NOMO-1 treated with dmso at 0.1 percent for 144 hours (cell line): ENCODE measurements around the gene CSNK1A1.

Source experiments
- DNase-seq: peaks from one replicate; lab custom pipeline; 2025; ENCODE audit not compliant: unreplicated experiment; lab: John Stamatoyannopoulos, UW

The CSNK1A1 gene

GRCh38 chr5:149575131-149575530 is 23.9 kb upstream of the CSNK1A1 start:
- no peak for DNase-seq

- no peak for DNase-seq
Observed at GRCh38 chr5:149572576-149573231, 21.5 kb upstream of the CSNK1A1 start.

- DNase-seq, result no peak
Observed at GRCh38 chr5:149572170-149572569, 20.9 kb upstream of the CSNK1A1 start.

DNA sequence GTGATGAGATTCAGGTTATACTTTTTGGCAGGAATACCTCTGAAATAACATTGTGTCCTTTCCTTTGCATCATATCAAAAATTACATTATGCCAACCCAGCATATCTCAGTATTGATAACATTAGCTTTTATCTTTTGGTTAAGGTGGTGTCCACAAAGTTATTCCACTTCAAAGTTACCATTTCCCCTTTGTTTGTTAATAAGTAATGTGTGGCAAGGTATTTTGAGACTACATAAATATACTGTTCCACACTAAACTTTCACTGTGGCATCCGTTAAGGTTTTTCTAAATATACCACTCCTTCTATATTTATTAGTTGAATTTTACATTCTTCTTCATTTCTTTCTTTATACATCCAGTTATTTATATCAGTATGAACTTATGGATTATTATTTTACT is 16.0 kb upstream of the CSNK1A1 start:
- DNase-seq, result no peak

- peak; percentile 10 for DNase-seq
Observed at GRCh38 chr5:149564542-149565140, 13.4 kb upstream of the CSNK1A1 start.

GRCh38 chr5:149563466-149563865 is 12.2 kb upstream of the CSNK1A1 start:
- DNase-seq, result no peak

GRCh38 chr5:149561848-149562247 is 10.6 kb upstream of the CSNK1A1 start:
- peak; percentile 43 for DNase-seq

- DNase-seq, result peak; percentile 77
Observed at GRCh38 chr5:149559706-149560105, 8.5 kb upstream of the CSNK1A1 start.

DNA sequence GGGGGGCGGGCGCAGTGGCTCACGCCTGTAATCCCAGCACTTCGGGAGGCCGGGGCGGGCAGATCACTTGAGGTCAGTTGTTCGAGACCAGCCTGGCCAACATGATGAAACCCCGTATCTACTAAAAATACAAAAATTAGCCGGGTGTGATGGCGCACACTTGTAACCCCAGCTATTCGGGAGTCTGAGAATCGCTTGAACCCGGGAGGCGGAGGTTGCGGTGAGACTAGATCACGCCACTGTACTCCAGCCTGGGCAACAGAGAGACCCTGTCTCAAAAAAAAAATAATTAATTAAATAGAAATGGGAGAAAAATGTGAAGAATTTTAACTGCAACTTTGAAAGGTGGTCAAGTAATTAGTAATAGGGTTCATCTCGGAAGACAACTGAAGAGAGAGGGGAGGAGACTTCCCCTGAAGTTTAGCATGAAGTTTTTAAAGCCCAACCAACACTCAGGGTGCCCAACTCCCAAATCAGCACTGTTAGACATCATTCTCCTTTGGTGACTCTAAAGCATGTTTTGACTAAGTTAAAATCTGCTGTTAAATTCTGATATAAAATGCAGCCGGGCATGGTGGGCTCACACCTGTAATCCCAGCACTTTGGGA is 1.4 kb upstream of the CSNK1A1 start:
- DNase-seq, result no peak

DNA sequence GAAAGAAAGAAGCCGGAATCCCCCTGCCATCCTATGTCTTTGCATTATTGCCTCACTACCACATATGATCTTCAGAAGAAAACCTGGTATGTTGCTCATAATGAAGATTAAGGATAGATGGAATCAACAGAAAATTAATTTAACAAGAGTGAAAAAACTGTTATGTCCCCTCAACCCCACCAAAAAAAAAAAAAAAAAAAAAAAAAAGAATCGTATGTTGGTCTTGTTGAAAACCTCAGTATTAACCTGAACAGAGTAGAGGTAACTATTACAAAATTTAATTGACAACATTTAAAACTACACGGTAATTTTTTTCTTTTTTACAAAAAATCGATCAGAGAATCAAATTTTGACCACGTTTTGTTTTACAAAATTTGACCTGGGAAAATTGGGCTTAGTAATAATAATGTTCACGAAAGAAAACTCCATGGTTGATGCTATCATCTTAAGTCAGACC is 827 bp upstream of the CSNK1A1 start:
- no peak for DNase-seq

- no peak for DNase-seq
Observed at GRCh38 chr5:149550594-149551226, 529 bp downstream of the CSNK1A1 start.

DNA sequence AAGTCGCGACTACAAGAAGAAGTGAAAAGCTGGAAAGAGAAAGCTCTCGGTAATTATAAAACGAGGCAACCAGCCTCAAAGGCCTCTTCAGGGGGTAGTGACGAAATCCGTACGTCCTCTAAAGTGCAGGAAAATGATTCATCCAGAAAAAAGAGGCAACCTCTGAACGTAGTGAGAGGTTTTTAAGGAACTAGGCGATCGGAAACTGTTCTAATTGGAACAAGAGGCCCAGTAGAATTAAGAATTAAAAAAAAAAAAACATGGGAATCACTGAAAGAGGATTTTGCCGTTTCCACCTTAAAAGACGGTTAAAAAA is 1.0 kb downstream of the CSNK1A1 start:
- peak; percentile 80 for DNase-seq

DNA sequence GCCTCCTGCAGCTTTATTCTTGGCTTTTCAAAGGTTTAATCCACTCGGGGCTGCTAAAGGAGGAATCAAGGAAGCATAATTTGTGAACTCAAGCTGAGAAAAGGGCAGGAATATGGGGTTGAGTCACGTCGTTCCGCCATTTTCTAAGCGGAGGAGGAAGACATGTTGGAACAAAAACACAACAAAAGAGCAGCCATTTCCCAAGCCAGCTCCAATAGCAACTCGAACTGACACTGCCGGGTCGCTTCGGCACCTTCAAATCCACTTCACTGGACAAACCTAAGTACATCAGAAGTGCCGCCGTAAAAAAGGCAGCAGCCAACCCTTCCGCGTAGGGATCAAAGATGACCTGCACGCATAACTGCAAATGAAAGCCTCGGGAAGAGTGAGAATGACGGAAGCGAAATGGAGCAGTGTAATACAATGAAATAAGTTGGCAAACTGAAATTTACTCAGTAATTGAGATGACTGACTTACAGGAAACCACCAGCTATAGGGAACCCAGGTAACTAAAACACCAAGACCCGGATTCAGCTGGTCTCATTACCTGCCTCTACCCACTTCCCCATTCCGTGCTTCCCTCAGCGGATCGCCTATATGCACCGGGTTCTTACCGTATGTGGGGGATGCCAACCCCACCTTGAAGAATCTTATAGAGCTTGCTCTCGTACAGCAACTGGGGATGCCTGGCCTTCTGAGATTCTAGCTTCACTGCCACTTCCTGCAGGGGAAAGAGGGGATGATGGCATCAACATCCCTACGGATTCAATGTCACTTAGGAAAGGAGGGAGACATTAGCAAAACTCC is 1.6 kb downstream of the CSNK1A1 start:
- peak; percentile 21 for DNase-seq

GRCh38 chr5:149546974-149547373 is 4.3 kb downstream of the CSNK1A1 start:
- no peak for DNase-seq

GRCh38 chr5:149545327-149545726 is 5.9 kb downstream of the CSNK1A1 start:
- DNase-seq, result no peak

DNA sequence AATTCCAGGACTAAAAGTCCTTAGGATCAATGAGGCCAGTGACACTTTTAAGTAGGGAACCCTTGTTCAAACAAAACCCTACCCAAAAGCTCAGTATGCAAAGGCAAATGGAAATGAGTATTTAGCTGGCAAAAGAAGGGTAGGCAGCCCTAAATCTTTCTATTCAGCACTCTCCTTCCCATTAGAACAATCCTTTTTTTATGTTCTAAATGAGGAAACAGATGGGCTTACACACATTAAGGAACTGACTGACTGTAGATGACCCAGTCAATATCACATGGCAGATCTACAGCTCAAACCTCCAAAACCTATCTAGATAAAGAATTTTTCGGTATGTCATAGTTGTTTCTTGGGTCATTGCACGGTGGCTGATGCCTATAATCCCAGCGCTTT is 7.2 kb downstream of the CSNK1A1 start:
- DNase-seq, result no peak

GRCh38 chr5:149543361-149544027 is 7.7 kb downstream of the CSNK1A1 start:
- DNase-seq, result no peak

- no peak for DNase-seq
Observed at GRCh38 chr5:149541893-149542292, 9.3 kb downstream of the CSNK1A1 start.

DNA sequence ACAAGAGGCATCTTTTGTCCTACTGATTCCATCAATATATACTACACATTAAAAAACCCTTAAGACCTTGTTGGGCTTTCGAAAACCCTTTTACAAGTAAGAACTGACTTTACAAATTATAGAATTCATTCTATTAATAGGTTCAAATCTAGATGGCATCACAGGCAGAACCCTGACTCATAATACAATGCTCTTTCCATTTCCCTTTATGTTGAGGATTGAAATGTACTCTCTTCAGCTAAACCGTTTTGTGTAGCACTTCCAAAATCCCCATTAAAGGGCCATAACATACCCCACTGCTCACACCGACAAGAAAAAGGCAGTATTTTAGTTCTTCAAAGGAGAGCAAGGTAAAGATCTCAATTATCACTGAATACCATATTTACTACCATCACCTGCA is 11.2 kb downstream of the CSNK1A1 start:
- no peak for DNase-seq

DNA sequence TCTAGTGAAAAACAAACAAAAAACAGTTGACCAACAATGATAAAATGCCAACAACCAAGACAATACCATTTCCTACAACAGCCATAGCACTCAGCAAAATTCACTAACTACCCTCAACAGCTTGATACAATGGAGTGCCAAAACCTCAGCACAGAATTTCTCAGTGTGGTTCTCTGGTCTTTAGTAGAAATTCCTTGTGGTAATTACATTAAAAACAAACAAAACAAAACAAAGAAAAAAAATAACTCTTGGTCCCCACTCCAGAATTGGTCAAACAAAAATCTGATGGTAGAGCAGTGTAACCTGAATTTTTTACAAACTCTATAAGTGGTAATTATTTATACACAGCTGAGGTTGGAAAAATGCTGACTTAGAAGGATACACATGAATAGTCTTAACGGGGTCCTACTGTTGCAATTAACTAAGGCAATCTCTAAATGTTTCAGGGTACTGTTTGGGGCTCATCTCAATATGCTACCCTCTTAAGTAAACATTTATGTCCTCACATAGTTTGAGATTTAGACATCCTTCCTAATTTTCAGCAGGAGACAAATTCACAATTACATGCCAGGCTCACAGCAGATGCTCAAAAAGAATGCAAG is 13.8 kb downstream of the CSNK1A1 start:
- no peak for DNase-seq
